Measurements from ENCODE around the gene TCTN3. TPM values are rescaled to one million over a fixed set of nuclear protein-coding genes. Genes with fewer than 3 reads are reported as not detected.

TCTN3 gene
- total and polyA plus RNA-seq, 2 of the 13 experiments (the other 11 are each of a cell fraction or from before 2014, with no cell fraction given), result 53.3 to 60.0 TPM

DNA sequence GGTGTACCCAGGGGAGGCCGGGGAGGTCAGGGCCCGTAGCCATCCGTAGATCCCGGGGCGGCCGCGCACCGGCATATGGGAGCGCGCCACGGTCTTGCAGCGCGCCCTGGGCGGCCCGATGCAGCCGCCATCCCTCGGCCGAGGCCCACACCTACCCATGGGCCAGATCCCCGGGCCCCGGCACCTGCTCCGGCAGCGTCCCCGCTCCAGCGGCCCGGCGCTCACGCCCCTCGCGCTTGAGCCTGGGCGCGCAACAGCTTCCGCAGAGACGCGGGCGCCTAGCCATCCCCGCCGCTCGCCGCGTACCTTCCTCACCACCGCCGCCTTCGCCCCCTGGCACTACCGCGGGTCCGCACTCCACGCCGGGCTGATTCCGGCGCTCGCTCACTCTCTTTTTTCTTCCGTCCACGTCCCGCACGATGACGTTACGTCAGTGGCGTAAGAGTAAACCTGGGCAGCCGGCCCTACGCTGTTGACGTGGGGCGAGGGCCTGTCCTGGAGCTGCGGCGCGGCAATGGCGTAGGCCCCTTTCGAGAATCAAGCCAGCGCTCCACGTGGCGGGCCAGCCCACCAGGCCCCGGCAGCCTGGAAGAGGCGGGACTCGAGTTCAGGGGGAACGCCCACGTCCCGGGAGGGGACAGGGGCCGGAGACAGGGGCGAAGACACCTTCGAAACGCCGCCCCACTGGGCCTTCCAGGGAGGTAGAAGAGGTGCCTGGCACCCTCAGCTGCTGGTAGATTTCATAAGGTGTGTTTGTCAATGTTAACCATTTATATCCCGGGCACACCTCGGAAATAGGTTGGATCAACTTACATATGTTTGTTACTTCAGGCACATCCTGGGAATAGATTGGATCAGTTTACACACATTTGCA lies 37.2 kb downstream of the TCTN3 start, which contains the start of gene ALDH18A1 (continued):
- TF ChIP-seq ZBTB8A (CRISPR knock-in tag; IDR thresholded peaks at IDR 0.05; ENCODE audit: borderline replicate concordance, low read depth), result no peak
- TF ChIP-seq CBX5 (CRISPR knock-in tag; IDR thresholded peaks at IDR 0.05; ENCODE audit: borderline replicate concordance), result peak; percentile 37; the same call in 1 of the 2 replicates
- TF ChIP-seq, protein P1, sequence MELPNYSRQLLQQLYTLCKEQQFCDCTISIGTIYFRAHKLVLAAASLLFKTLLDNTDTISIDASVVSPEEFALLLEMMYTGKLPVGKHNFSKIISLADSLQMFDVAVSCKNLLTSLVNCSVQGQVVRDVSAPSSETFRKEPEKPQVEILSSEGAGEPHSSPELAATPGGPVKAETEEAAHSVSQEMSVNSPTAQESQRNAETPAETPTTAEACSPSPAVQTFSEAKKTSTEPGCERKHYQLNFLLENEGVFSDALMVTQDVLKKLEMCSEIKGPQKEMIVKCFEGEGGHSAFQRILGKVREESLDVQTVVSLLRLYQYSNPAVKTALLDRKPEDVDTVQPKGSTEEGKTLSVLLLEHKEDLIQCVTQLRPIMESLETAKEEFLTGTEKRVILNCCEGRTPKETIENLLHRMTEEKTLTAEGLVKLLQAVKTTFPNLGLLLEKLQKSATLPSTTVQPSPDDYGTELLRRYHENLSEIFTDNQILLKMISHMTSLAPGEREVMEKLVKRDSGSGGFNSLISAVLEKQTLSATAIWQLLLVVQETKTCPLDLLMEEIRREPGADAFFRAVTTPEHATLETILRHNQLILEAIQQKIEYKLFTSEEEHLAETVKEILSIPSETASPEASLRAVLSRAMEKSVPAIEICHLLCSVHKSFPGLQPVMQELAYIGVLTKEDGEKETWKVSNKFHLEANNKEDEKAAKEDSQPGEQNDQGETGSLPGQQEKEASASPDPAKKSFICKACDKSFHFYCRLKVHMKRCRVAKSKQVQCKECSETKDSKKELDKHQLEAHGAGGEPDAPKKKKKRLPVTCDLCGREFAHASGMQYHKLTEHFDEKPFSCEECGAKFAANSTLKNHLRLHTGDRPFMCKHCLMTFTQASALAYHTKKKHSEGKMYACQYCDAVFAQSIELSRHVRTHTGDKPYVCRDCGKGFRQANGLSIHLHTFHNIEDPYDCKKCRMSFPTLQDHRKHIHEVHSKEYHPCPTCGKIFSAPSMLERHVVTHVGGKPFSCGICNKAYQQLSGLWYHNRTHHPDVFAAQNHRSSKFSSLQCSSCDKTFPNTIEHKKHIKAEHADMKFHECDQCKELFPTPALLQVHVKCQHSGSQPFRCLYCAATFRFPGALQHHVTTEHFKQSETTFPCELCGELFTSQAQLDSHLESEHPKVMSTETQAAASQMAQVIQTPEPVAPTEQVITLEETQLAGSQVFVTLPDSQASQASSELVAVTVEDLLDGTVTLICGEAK (IDR thresholded peaks at IDR 0.05), result no peak
- TF ChIP-seq, protein P1 (CRISPR knock-in tag; IDR thresholded peaks at IDR 0.05), result peak; percentile 84
- peak; percentile 59; the same call in 1 of the 2 replicates for TF ChIP-seq POLR2AphosphoS5 (IDR thresholded peaks at IDR 0.05; ENCODE audit: low read depth, low read length)
- no peak for TF ChIP-seq ZNF556 (CRISPR knock-in tag; IDR thresholded peaks at IDR 0.05; ENCODE audit: borderline replicate concordance)
- peak; percentile 36; the same call in 1 of the 2 replicates for TF ChIP-seq DNMT3B (CRISPR knock-in tag; conservative IDR thresholded peaks at IDR 0.05)
- no peak for TF ChIP-seq SCMH1 (CRISPR knock-in tag; IDR thresholded peaks at IDR 0.05; ENCODE audit: borderline replicate concordance)
- TF ChIP-seq ZNF782 (CRISPR knock-in tag; IDR thresholded peaks at IDR 0.05; ENCODE audit: borderline replicate concordance), result peak; percentile 52; the same call in 1 of the 2 replicates
- no peak for TF ChIP-seq TCF12 (IDR thresholded peaks at IDR 0.05)
- 0 out of 2 replicates have a peak, but pooled peaks have one; percentile 31 for TF ChIP-seq TCF12 (CRISPR knock-in tag; IDR thresholded peaks at IDR 0.05)
- no peak for TF ChIP-seq FOXK2 (IDR thresholded peaks at IDR 0.05)
- TF ChIP-seq SNRNP70 (IDR thresholded peaks at IDR 0.05; ENCODE audit: low read depth, low read length), result peak; percentile 98
- TF ChIP-seq ZSCAN31 (CRISPR knock-in tag; IDR thresholded peaks at IDR 0.05; ENCODE audit: low read depth), result no peak; the same call in 1 of the 2 replicates
- peak; percentile 85 for TF ChIP-seq KDM2A (CRISPR knock-in tag; IDR thresholded peaks at IDR 0.05; ENCODE audit: borderline replicate concordance, low read depth)
- TF ChIP-seq, protein P2, sequence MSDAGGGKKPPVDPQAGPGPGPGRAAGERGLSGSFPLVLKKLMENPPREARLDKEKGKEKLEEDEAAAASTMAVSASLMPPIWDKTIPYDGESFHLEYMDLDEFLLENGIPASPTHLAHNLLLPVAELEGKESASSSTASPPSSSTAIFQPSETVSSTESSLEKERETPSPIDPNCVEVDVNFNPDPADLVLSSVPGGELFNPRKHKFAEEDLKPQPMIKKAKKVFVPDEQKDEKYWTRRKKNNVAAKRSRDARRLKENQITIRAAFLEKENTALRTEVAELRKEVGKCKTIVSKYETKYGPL (CRISPR knock-in tag; IDR thresholded peaks at IDR 0.05), result no peak
- TF ChIP-seq ZNF225 (CRISPR knock-in tag; IDR thresholded peaks at IDR 0.05), result 0 out of 2 replicates have a peak, but pooled peaks have one; percentile 35
- peak; percentile 77; the same call in 1 of the 2 replicates for TF ChIP-seq HNRNPUL1 (IDR thresholded peaks at IDR 0.05; ENCODE audit: low read depth, low read length)
- TF ChIP-seq ZNF773 (CRISPR knock-in tag; IDR thresholded peaks at IDR 0.05; ENCODE audit: borderline replicate concordance), result 0 out of 2 replicates have a peak, but pooled peaks have one; percentile 13
- TF ChIP-seq SOX6 (IDR thresholded peaks at IDR 0.05), result no peak
- peak; percentile 55 for TF ChIP-seq SOX6 (CRISPR knock-in tag; IDR thresholded peaks at IDR 0.05)

Data from HepG2 (cell line).